Hematopoietic multipotent progenitor cell treated with erythropoietin and hydrocortisone succinate and interleukin-3 and kit ligand, for 8 days (in vitro differentiated cells): ENCODE results near the gene ZHX3.
A peak's percentile ranks its signal among the peaks of the same experiment; 100 is the strongest.
"Not testable (repeated sequence)": the region's sequence is repeated elsewhere in the genome, so short reads cannot be mapped to it uniquely, and the experiment has no call there.

Source experiments
- DNase-seq: peaks from one replicate; pipeline ENCODE4 v3.0.0-alpha.2; 2015

The ZHX3 gene

DNA sequence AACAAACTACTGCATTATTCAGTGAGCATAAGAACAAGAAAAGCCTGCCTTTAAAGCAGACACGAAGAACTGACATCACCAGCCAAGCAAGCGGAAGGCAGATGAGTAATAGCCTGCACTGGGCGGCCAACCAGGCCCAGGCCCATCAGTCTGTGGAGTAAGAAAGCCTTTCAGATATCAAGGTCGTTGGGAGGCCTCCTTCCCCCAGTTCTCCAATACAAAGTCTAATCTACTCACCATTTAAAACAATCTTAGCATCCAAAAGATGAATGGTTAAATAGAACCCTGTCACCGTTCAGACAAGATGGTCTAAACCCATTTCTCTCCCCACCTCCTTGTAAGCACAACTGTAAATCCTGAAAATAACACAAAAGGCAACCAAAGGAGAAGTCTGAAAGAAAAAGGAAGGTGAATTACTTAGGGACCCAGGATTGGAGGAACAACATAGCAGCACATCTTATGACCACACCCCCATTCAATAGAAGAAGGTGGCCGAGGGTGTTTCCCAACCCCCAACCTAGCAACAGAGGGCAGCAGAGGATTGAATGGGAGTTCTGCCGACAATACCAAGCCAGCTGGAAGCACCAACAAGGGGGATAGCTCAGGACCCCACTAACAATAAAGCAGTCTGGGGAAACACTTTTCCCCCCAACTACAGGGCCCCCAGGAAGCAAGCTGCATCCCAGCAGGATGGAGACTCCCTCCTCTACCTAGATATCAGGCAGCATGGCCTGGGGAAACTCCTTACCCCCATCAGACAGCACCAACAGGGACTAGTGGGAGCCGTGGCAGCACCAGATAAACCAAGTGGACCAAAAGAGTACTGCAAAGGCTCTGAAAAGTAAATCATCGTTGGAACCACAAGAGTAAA is 67.9 kb downstream of the ZHX3 start:
- peak; percentile 68 for DNase-seq

DNA sequence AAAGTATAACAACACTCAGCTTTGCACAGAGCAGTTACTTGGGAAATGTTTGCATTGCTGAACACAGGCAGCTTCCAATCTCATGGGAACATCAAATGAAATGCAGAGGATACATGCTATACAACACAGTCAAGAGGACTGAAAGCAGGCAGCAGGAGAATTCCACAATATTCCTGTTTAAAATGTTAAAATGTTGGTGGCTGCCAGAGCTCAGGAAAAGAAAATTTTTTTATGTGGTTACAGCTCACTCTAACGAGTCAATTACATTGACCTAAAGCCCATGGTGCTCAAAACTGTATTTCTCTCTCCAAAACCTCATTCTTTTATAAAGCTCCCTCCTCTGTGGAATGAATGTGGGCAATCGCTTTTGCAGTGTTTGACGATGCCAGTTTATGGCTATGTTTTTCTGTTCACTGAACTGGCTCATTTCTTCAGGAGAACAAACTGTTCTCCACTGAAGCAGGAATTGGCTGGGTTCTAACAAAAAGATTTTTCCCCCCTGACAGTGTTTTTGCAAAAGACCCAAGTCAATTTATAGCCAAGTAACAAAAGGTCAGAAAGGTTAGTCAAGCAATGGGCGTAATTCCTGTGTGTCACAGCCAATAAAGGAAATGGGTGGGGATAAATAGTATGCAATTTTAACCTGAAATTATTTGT is 69.0 kb downstream of the ZHX3 start:
- DNase-seq = no peak

DNA sequence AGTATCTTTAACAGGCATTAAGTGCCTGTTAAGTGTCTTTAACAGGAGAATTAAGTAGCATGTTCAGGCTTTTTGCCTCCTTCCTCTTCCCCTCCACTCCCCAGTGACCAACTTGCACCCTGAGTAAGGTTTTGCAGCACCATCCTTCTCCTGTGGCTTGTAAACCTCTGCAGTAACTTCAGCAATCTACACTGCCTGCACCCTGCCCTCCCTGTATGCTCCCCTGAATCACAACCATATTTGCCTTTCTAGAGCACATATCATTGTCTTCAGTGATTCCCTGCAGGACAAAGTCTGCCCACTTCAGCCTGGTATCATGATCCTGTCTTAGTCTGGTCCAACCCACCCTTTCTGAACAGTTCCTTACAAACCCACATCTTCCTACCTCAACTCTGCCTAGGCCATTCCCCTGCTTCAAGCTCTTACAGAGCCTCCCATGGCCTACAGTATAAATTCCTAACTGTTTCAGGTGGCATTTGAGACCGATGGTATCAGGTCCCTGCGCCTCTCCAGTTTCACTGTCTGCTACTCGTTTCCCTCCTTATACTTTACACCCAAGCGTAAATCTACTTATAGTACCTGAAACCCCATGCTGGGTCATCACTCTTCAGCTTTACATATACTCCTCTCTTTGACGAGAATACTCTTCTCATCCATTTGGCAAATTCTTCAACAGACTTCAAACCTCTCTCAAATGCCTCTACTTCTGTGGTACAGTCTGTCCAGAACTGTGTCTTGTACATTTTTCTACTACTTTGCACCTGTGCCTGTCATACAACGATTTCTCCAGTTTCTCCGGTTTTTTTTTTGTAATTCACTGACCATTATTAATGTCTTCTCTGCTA is 69.8 kb downstream of the ZHX3 start:
- DNase-seq = no peak

DNA sequence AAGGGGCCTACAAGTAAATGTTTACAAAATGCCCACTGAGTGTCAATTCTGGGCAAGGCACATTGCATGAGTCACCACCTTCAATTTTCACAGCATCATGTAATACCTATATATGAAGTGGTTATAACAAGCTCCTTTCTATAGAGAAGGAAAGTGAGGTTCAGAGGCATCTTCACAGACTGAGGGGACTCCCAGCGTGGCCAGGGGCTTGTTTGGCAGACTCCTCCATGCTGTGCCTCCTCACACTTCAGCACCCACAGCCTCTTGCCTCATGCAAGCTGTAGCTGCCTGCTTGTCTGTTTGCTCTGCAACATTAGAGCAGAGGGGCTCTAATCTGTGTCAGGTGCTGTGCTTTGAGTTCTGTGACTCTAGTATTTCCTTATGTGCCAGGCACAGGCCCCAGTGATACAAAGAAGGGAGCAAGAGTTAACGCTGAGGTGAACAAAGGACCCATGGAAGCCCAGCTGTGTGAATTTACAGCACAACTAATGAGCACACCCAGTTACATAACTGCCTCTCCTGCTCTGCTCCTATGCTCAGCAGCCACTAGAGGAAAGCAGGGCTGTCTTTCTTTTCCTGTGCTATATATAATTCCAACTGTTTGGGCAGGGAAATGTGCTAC is 72.3 kb downstream of the ZHX3 start:
- no peak for DNase-seq

DNA sequence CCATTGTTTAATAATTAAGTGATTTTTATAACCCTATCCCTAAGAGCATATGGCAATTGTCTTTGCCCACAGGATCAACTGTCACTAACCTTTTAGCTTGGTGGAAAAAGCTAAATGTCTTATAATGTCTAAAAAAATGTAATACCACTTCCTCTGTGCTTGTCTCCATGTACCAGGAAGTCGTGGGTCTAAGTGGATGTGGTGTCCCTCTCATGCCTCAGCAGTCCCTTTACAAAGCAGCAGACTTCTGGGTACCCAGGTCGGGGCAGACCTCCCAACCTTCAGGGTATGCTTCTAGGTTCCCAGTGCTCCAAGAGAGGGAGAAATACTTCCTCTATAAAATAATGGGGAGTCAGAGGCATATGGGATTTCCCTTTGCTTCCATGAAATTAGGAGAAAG is 74.7 kb downstream of the ZHX3 start:
- DNase-seq = no peak

DNA sequence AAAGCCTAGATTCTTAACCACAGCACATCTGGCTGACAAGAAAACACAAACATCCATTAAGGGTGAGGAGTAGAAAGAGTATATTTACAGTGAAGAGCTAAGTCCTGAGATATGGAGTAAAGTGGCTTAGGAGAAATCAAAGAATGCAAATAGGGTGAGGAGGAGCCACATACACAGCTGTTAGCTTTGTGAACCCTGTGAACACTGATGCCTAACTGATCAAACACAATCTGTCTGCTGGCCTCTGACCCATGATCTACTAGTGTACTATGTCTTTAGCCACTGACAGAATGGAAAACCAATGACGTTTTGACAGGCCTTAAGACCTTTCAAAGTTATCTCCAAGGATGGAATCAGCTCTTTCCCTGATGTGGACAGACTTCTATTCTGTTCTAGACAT is 75.2 kb downstream of the ZHX3 start:
- DNase-seq = no peak

DNA sequence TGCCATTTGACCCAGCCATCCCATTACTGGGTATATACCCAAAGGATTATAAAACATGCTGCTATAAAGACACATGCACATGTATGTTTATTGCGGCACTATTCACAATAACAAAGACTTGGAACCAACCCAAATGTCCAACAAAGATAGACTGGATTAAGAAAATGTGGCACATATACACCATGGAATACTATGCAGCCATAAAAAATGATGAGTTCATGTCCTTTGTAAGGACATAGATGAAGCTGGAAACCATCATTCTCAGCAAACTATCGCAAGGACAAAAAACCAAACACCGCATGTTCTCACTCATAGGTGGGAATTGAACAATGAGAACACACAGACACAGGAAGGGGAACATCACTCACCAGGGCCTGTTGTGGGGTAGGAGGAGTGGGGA is 80.3 kb downstream of the ZHX3 start:
- DNase-seq = not testable (repeated sequence)

DNA sequence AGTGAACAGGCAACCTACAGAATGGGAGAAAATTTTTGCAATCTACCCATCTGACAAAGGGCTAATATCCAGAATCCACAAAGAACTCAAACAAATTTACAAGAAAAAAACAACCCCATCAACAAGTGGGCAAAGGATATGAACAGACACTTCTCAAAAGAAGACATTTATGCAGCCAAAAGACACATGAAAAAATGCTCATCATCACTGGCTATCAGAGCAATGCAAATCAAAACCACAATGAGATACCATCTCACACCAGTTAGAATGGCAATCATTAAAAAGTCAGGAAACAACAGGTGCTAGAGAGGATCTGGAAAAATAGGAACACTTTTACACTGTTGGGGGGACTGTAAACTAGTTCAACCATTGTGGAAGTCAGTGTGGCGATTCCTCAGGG is 80.7 kb downstream of the ZHX3 start:
- DNase-seq = not testable (repeated sequence)

DNA sequence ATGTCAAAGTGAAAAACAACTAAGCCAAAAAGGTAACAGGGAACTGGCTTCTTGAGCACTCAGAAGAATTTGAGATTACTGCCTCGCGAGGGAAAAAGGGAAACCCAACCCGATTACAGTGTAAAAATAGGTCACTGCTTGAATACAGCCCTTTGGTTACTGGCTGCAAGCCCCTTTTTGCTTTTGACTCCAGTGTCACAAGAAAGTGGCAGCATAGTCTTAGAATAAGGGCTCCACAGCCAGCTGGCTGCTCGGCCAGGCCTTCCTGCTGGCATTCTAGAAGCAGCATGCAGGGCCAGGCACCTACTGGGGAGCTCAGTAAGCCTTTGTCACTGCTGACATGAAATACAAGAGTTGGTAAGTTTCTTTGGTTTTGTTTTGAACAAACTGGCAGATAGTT is 83.0 kb downstream of the ZHX3 start:
- no peak for DNase-seq

DNA sequence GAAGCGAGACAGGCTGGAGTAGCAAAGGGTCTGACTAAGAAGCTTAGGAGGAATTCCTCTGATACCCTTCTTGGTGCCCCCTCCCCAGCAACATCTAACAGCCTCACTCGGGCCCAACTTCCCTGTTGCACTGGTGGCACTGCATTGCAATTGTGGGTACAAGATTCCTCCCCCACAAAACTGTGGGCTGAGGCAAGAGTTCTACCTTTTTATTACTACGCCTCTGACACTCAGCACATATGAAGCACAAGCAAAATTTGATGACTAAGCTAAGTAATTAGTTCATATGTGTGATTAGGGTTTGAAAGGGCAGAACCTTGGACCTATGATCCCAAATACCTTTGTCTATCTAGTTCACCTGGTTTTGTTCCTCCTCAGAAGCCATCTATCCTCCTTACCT is 83.5 kb downstream of the ZHX3 start:
- DNase-seq = no peak

DNA sequence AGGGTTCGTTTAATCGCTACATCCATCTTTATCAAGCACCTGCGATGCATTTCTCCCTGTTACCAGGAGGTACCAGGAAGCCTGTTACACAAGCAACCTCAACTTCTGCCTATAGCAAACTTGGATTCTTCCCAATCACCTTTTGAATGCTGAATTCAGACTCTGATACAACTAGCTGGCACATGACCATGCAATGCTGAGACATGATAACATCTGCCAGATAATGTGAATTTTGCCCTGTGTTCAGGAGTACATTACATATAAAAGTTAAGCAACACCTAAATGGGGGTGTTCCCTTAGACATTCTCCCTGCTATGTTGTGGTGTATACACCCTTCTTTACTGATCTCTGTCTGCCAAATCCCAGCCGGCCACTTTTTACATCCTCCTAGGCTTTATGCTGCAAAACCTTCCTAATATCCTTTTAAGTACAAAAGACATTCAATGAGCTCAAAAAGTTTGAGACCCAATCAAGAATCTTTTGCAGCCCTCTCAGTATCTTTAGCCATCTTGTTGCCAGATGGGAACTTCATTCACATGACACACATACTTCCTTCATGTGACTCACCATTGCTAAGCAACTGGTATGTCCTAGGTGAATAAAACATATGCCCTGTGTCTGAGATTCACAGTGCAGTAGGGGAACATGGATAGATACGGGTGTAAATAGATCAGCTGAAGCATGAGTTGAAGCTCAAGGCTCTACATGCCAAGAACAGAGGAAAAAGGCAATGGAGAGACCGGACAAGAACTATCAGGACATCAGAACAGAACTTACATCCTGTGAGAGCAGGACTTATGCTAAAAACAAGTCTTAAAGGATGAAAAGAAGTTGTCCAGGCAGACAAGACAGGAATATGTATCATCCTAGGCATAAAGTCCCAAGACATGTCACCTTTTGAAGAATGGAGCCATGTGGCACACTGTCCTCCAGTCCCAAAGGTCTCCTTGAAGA is 84.3 kb downstream of the ZHX3 start:
- no peak for DNase-seq

DNA sequence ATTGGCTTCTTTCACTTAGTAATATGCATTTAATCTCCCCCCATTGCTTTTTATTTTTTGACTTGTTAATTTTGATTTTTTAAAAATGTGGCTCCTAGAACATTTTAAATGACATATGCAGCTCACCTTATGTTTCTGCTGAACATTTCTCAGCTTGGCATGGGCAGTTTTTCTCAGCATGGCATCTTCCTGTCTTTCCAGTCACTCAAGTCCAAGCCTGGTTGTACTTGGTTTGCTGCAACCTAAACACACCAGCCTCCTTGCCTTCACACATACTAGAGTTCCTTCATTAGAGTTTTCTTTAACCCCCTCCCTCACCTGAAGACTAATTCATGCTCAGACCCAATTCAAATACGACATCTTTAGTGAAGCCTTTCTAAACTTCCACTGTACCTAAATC is 86.4 kb downstream of the ZHX3 start:
- DNase-seq = no peak

DNA sequence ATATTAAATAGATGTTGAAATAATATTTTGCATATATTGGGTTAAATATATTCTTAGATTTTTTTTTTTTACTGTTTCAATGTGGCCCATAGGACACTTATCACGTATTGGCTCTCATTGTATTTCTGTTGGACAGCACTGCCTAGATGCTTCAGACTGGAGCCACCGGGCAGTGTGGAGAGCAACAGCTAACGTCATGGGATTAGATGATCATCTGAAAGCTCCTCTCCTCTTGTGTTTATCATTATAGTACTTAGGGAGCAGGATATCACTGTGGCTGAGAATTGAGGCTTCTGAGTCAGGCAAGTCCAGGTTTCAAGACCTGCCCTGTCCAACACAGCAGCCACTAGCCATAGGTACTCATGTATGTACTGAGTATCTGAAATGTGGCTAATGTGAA is 87.4 kb downstream of the ZHX3 start:
- no peak for DNase-seq

DNA sequence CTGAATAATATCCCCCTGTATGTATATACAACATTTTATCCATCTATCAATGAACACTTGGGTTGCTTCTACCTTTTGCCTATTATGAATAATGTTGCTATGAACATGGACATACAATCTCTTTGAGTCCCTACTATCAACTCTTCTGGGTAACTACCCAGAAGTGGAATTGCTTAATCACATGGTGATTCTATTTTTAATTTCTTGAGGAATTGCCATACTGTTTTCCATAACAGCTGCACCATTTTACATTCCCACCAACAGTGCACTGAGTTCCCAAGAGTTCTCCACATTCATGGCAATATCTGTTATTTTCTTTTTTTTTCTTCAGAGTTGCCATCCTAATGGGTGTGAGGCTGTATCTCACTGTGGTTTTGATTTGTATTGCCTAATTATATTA is 88.3 kb downstream of the ZHX3 start:
- DNase-seq = no peak

DNA sequence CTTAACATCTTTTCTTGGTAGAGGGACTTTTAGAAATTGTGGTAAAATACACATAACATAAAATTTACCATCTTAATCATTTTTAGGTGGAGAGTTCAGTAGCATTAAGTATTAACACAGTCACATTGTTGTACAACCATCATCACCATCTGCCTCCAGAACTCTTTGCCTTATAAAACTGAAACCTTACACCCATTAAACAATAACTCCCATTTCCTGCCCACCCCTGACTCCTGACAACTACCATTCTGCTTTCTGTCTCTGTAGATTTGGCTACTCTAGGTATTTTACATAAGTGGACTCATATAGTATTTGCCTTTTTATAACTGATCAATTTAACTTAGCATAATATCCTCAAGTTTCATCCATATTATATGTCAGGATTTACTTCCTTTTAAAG is 88.7 kb downstream of the ZHX3 start:
- DNase-seq = no peak

DNA sequence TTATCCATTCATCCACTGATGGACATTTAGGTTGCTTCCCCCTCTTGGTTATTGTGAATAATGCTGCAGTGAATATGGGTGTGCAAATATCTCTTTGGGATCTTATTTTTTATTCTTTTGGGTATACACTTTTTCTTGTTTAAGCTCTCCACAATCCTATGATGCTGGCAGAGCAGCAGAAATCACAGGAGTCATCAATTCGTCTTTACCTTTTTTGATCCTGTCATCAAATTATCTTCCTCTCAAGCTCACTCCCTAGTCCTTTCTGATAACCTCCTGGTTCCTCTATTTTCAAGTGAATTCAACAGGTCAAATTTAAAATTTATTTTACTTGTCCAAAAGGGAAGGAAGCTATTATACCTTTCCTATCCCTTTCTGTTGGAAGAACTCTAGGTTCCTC is 91.1 kb downstream of the ZHX3 start:
- no peak for DNase-seq

DNA sequence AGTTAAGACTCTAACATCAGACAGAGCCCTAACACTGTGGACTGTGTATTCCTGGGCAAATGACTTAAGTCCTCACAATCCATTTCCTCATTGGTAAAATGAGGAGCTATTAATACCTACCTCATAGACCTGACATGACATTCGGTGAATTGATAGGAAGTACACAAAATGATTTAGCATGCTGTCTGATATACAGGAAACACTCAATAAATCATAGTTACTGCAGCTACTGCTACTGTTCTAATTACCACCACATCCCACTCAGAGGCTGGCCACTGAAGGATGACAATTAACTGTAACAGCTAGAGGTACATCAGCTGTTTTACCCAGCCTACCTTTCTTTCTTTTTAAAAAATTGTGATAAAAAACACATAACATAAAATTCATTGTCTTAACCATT is 92.4 kb downstream of the ZHX3 start:
- no peak for DNase-seq

DNA sequence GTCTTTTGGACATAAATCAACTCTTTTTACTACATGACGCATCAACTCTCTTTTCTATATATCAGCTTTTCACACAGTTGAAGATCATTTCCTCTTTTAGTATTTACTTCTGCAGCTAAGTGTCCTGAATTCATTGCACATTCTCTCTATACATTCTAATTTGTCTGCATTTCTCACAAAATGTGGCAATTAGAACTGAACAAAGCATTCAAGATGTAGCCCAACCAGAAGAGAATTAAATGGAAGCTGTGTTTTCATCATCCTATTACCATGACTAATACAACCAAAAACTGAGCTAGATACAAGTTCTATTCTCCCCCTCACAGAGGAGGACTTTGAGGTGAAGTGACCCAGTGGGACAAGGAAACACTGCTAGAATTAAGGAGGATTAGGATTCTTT is 93.2 kb downstream of the ZHX3 start:
- DNase-seq = no peak

DNA sequence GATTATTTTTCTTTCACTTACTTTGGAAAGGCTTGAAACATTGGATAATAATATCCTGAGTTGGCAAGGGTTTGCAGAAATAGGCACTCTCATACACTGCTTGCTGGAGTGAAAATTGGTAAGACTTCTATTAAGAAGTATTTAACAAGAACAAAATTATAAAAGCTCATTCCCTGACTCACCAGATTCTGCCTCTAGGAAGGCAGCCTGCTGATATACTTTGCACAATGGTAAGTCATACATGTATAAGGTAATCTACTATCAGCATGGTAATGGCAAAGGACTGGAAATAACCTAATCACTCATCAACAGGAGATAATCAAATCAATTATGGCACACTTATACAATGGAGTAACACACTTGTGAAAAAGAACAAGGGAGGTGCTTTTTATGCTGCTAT is 94.4 kb downstream of the ZHX3 start:
- DNase-seq = no peak

DNA sequence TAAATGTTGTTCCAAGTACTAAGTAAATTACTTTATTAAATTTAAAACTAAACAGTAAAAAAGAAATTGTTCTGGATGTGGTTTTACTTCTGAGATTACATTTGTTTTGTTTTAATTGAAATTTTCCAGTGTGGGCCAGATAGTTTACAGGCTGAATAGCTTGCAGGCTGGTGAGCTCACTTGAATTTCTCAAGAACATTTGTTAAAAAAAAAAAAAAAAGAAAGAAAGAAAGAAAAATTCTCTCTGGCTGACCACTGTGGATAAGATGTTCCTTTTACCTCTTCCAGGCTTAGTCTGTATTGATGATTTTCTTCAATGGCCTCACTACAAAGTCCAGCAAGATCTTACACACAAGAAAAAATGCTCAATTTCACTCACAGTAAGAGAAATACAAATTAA is 94.8 kb downstream of the ZHX3 start:
- DNase-seq = no peak

DNA sequence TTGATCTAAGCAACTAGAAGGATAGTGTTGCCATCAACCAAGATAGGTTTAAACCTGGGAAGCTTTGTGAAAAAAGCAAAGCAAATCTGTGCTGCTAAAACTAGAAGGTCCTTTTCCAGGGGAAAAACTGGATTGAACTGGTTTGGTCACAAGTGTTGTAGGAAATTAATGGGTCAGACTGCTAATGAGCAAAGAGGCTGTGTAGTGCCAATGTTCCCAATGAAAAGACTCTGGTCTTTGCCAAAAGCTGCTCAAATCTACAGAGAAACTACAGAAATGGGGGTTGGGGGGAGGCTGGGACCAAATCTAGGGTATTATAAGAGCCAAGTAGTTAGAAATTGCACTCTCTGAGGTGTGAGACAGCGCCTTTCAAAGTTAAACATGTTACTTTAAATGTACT is 95.2 kb downstream of the ZHX3 start:
- DNase-seq = no peak

DNA sequence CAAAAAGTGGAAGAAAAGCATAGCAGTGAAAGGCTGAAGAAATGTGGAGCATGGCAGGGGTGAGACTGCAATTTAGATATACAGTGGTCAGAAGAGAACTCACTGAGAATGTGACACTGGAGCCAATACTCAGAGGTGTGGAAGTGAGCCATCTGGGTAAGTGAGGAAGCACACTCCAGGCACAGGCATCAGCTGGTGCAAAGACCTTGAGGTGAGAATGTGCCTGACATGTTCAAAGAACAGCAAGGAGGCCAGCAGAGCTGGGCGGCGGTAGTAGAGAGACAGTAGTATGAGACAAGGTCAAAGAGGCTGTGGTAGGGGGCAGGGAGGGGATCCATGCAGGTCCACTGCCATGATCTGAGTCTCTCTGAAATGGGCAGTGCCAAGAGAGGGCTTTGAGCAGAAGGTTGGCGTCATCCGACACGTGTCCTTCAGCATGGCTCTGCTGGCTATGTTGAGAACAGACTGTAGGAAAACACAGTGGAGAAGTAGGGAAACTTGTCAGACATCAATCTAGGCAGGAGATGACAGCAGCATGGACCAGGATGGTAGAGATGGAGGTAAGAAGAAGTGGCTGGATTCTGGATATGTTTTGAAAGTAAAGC is 95.8 kb downstream of the ZHX3 start:
- no peak for DNase-seq
